IMR-90 (cell line): ENCODE results near the gene CASKIN1. TPM values are rescaled to one million over a fixed set of nuclear protein-coding genes. Genes with fewer than 3 reads are reported as not detected.

Source experiments
- ATAC-seq: fragments of 200-7000 bp; cut with Tn5 transposase; 2 replicates; pipeline ENCODE4 v1.9.1; 2020; ENCODE audit warnings: low read depth, mild to moderate bottlenecking, moderate library complexity
- BruUV-seq: library from RNA; stranded (reverse); fragments of 400-500 nt; replicated peaks from 2 replicates; lab custom pipeline; 2021; lab: Mats Ljungman, UMichigan
- CTCF ChIA-PET: fragments of 300-600 bp; formaldehyde crosslinking; extraction: SDS; loops from one replicate; lab custom pipeline; 2021; ENCODE audit warnings: antibody characterized with exemption; lab: Yijun Ruan, JAX
- POLR2A ChIA-PET: fragments of 300-600 bp; sonication (Branson Sonifier 250); formaldehyde crosslinking; loops from one replicate; lab custom pipeline; 2022; ENCODE audit warnings: antibody characterized with exemption; ENCODE audit not compliant: unreplicated experiment; lab: Charles Lee
- DNase-seq: peaks from one replicate; pipeline ENCODE4 v3.0.0; 2013
- H2AFZ ChIP-seq: replicated peaks from 2 replicates; pipeline ENCODE3; 2013; ENCODE audit warnings: low read length, mild to moderate bottlenecking; ENCODE audit not compliant: poor library complexity
- H2AK5ac ChIP-seq: 2 replicates; pipeline ENCODE4 v1.6.1; 2013; ENCODE audit warnings: low read depth, low read length, inconsistent platforms
- H2AK9ac ChIP-seq: replicated peaks from 2 replicates; pipeline ENCODE3; 2013; ENCODE audit warnings: mild to moderate bottlenecking, low read depth, low read length, moderate library complexity; ENCODE audit not compliant: poor library complexity
- H2BK120ac ChIP-seq: 2 replicates; pipeline ENCODE4 v1.6.1; 2013; ENCODE audit warnings: low read depth, low read length, inconsistent platforms
- H2BK15ac ChIP-seq: 3 replicates; pipeline ENCODE4 v1.6.1; 2013; ENCODE audit warnings: low read depth, low read length, inconsistent platforms
- H2BK20ac ChIP-seq: 2 replicates; pipeline ENCODE4 v1.6.1; 2013; ENCODE audit warnings: low read depth, mild to moderate bottlenecking, inconsistent platforms, low read length, moderate library complexity
- H2BK5ac ChIP-seq: 2 replicates; pipeline ENCODE4 v1.6.1; 2013; ENCODE audit warnings: mild to moderate bottlenecking, low read depth, low read length, inconsistent platforms; ENCODE audit not compliant: poor library complexity, severe bottlenecking
- H3K14ac ChIP-seq: replicated peaks from 2 replicates; pipeline ENCODE4 v1.6.1; 2013; ENCODE audit warnings: low read depth, low read length, inconsistent platforms
- H3K18ac ChIP-seq: 2 replicates; pipeline ENCODE4 v1.6.1; 2013; ENCODE audit warnings: low read depth, low read length, control low read depth
- H3K23ac ChIP-seq: 2 replicates; pipeline ENCODE4 v1.6.1; 2013; ENCODE audit warnings: low read depth, low read length, inconsistent platforms
- H3K27ac ChIP-seq: 2 replicates; pipeline ENCODE4 v1.5.1; 2013; ENCODE audit warnings: mild to moderate bottlenecking, control low read depth, low read length; ENCODE audit not compliant: insufficient read depth
- H3K27me3 ChIP-seq: 2 replicates; pipeline ENCODE4 v1.6.1; 2013; ENCODE audit warnings: low read length; ENCODE audit not compliant: control insufficient read depth, insufficient read depth
- H3K36me3 ChIP-seq: 2 replicates; pipeline ENCODE4 v1.6.1; 2013; ENCODE audit warnings: low read length, mixed read lengths; ENCODE audit not compliant: control insufficient read depth, insufficient read depth
- H3K4ac ChIP-seq: 2 replicates; pipeline ENCODE4 v1.6.1; 2013; ENCODE audit warnings: low read depth, low read length, inconsistent platforms
- H3K4me1 ChIP-seq: 2 replicates; pipeline ENCODE4 v1.6.1; 2013; ENCODE audit warnings: low read length, mixed read lengths; ENCODE audit not compliant: control insufficient read depth, insufficient read depth
- H3K4me2 ChIP-seq: 2 replicates; pipeline ENCODE4 v1.6.1; 2013; ENCODE audit warnings: low read depth, mild to moderate bottlenecking, control low read depth, low read length, moderate library complexity
- H3K4me3 ChIP-seq: 2 replicates; pipeline ENCODE4 v1.5.1; 2013; ENCODE audit warnings: low read depth, mild to moderate bottlenecking, control low read depth, low read length, moderate library complexity; ENCODE audit not compliant: insufficient read depth
- H3K56ac ChIP-seq: 2 replicates; pipeline ENCODE4 v1.6.1; 2013; ENCODE audit warnings: low read length, inconsistent platforms; ENCODE audit not compliant: insufficient read depth; ENCODE audit errors: extremely low read depth
- H3K79me1 ChIP-seq, 2 experiments: 2 replicates each; pipeline ENCODE4 v1.6.1; 2013; ENCODE audit warnings: low read length in 2 of 2, inconsistent platforms in 1 of 2, low read depth in 1 of 2
- H3K9ac ChIP-seq: 2 replicates; pipeline ENCODE4 v1.6.1; 2013; ENCODE audit warnings: low read depth, low read length, control low read depth
- H3K9me1 ChIP-seq: 2 replicates; pipeline ENCODE4 v1.6.1; 2013; ENCODE audit warnings: low read length, inconsistent platforms; ENCODE audit not compliant: insufficient read depth
- H3K9me3 ChIP-seq: 2 replicates; pipeline ENCODE4 v1.6.1; 2013; ENCODE audit warnings: low read length; ENCODE audit not compliant: control insufficient read depth, insufficient read depth
- H4K20me1 ChIP-seq: 2 replicates; pipeline ENCODE4 v1.6.1; 2013; ENCODE audit warnings: low read length, inconsistent platforms; ENCODE audit not compliant: insufficient read depth
- H4K5ac ChIP-seq: 2 replicates; pipeline ENCODE4 v1.6.1; 2013; ENCODE audit warnings: mild to moderate bottlenecking, low read depth, low read length, control low read depth
- H4K8ac ChIP-seq, 2 experiments: 2 replicates each; pipeline ENCODE4 v1.6.1; 2013; ENCODE audit warnings: low read depth in 2 of 2, low read length in 2 of 2, control low read depth in 1 of 2, inconsistent platforms in 1 of 2
- H4K91ac ChIP-seq: 2 replicates; pipeline ENCODE4 v1.6.1; 2013; ENCODE audit warnings: low read depth, low read length, inconsistent platforms; ENCODE audit not compliant: insufficient read depth
- BHLHE40 ChIP-seq: fragments of 150-350 bp; IDR thresholded peaks from 2 replicates; pipeline ENCODE4 v1.6.1; 2016; ENCODE audit warnings: mild to moderate bottlenecking, low read depth, low read length
- CEBPB ChIP-seq: IDR thresholded peaks from 2 replicates; pipeline ENCODE4 v1.6.1; 2012; ENCODE audit warnings: low read depth, low read length, improper control_type of control experiment
- CHD1 ChIP-seq: IDR thresholded peaks from 2 replicates; pipeline ENCODE4 v1.6.1; 2012; ENCODE audit warnings: low read depth, low read length, improper control_type of control experiment
- FOS ChIP-seq: fragments of 150-350 bp; IDR thresholded peaks from 2 replicates; pipeline ENCODE4 v1.6.1; 2016; ENCODE audit warnings: low read depth, low read length
- MAFK ChIP-seq: IDR thresholded peaks from 2 replicates; pipeline ENCODE4 v1.6.1; 2012; ENCODE audit warnings: low read depth, low read length, improper control_type of control experiment
- MAZ ChIP-seq: IDR thresholded peaks from 2 replicates; pipeline ENCODE4 v1.6.1; 2012; ENCODE audit warnings: low read depth, mild to moderate bottlenecking, low read length, improper control_type of control experiment, moderate library complexity, borderline replicate concordance
- MXI1 ChIP-seq: IDR thresholded peaks from 2 replicates; pipeline ENCODE4 v1.6.1; 2012; ENCODE audit warnings: low read depth, mild to moderate bottlenecking, low read length, moderate library complexity, borderline replicate concordance
- NFE2L2 ChIP-seq: fragments of 150-350 bp; IDR thresholded peaks from 2 replicates; pipeline ENCODE4 v1.6.1; 2016; ENCODE audit warnings: low read depth, mild to moderate bottlenecking, low read length
- POLR2A ChIP-seq: IDR thresholded peaks from 2 replicates; pipeline ENCODE4 v1.6.1; 2012; ENCODE audit warnings: mild to moderate bottlenecking, low read depth, low read length
- RAD21 ChIP-seq: IDR thresholded peaks from 2 replicates; pipeline ENCODE4 v1.6.1; 2012; ENCODE audit warnings: low read length, improper control_type of control experiment
- RCOR1 ChIP-seq: IDR thresholded peaks from 2 replicates; pipeline ENCODE4 v1.6.1; 2012; ENCODE audit warnings: mild to moderate bottlenecking, low read length, improper control_type of control experiment; ENCODE audit not compliant: insufficient replicate concordance
- RFX5 ChIP-seq: IDR thresholded peaks from 2 replicates; pipeline ENCODE4 v1.8.0; 2012; ENCODE audit warnings: low read depth, mild to moderate bottlenecking, low read length, moderate library complexity
- SMC3 ChIP-seq: fragments of 150-350 bp; IDR thresholded peaks from 2 replicates; pipeline ENCODE4 v1.6.1; 2016; ENCODE audit warnings: low read depth, mild to moderate bottlenecking, antibody characterized with exemption, low read length, moderate library complexity
- WGBS, 2 experiments: methylation state at CpG; one replicate each; pipeline versions ENCODE4 v1.1.5 to v1.1.7; 2013; ENCODE audit warnings: missing lambda C conversion rate in 2 of 2; ENCODE audit not compliant: insufficient read length in 1 of 2; ENCODE audit errors: extremely low coverage in 2 of 2; 5-methylcytosine and 5-hydroxymethylcytosine counted together
- dilution Hi-C: fragments of 300-500 bp; cut with HindIII; formaldehyde crosslinking; loops from one replicate; pipeline ENCODE4 v1.14.3; 2018; ENCODE audit warnings: low sequenced_read_pairs; ENCODE audit not compliant: unreplicated experiment
- in situ Hi-C: fragments of 300-500 bp; cut with MboI; formaldehyde crosslinking; loops from 3 replicates; pipeline ENCODE4 v1.14.3; 2019; ENCODE audit warnings: low sequenced_read_pairs, inconsistent platforms, mixed read lengths
- intact Hi-C: fragments of 100-400 bp; cut with micrococcal nuclease; formaldehyde crosslinking; loops from 2 replicates; pipeline ENCODE4 v1.10.0; 2022
- polyA plus RNA-seq, 3 experiments: library from polyadenylated mRNA; depleted of rRNA; stranded (reverse); fragments of >200 nt; gene quantifications; 2 replicates each; pipeline ENCODE4 v1.2.3, GENCODE V29; 2012; ENCODE audit warnings: low replicate concordance in 1 of 3
- total RNA-seq: library from RNA; depleted of rRNA; stranded (reverse); fragments of >200 nt; gene quantifications from 2 replicates; pipeline ENCODE4 v1.2.3, GENCODE V29; 2012
- TF ChIP-seq, protein P1 (sequence below): fragments of 150-350 bp; IDR thresholded peaks from 2 replicates; pipeline ENCODE4 v1.6.1; 2016; ENCODE audit warnings: low read depth, mild to moderate bottlenecking, low read length, moderate library complexity, borderline replicate concordance
- TF ChIP-seq, protein P2 (sequence below): conservative IDR thresholded peaks from 2 replicates; pipeline ENCODE4 v1.5.1; 2012; ENCODE audit warnings: mild to moderate bottlenecking, low read depth, low read length, improper control_type of control experiment
- TF ChIP-seq, protein P3 (sequence below): fragments of 150-350 bp; IDR thresholded peaks from 2 replicates; pipeline ENCODE4 v1.6.1; 2017; ENCODE audit warnings: mild to moderate bottlenecking, antibody characterized with exemption, low read length, low read depth

Gene CASKIN1
- total and polyA plus RNA-seq, 2 of the 4 experiments (the other 2 are of a cell fraction): 0.05 TPM; not detected in 1

DNA sequence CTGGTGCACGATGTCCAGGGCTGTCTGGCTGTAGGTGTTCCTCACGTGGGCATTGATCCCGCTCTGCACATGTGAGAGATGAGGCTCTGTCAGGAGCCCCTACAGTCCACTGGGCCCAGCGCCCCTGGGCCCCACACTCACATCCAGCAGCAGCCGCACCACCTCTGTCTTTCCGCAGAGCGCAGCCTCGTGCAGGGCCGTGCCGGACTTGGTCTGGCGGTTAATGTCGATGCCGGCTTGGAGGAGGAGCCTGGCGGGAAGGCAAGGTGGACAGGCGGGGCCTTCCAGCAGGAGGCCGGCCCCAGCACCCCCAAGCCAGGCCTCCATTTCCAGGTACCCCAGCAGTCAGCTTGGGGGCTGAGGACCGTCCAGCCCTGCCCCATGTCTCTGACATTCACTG lies 9.2 kb downstream of the CASKIN1 start:
- no peak overlapping the region for H3K14ac ChIP-seq
- no peak overlapping the region for H3K4me2 ChIP-seq
- no peaks in the 10 kb centered on the region for H3K9me3 ChIP-seq
- no peak overlapping the region for H4K5ac ChIP-seq
- no peaks in the 10 kb centered on the region for H3K79me1 ChIP-seq
- peaks cover 3% of the 10 kb centered on the region; the same call in 1 of the 2 replicates for H3K9me1 ChIP-seq
- no peak overlapping the region for H3K4ac ChIP-seq
- no peak overlapping the region for H2BK20ac ChIP-seq
- no peak overlapping the region for H4K91ac ChIP-seq
- no peak overlapping the region for H2BK15ac ChIP-seq
- peaks cover 4% of the 10 kb centered on the region; the same call in 1 of the 2 replicates for H4K20me1 ChIP-seq
- ChIA-PET POLR2A (no interaction called here), CTCF (no interaction called here)
- no peak for TF ChIP-seq CEBPB
- TF ChIP-seq RCOR1: no peak
- TF ChIP-seq, protein P1, sequence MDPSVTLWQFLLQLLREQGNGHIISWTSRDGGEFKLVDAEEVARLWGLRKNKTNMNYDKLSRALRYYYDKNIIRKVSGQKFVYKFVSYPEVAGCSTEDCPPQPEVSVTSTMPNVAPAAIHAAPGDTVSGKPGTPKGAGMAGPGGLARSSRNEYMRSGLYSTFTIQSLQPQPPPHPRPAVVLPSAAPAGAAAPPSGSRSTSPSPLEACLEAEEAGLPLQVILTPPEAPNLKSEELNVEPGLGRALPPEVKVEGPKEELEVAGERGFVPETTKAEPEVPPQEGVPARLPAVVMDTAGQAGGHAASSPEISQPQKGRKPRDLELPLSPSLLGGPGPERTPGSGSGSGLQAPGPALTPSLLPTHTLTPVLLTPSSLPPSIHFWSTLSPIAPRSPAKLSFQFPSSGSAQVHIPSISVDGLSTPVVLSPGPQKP: no peak
- no peak for TF ChIP-seq FOS
- TF ChIP-seq MXI1: no peak
- TF ChIP-seq RFX5: no peak
- TF ChIP-seq BHLHE40: no peak
- TF ChIP-seq, protein P2, sequence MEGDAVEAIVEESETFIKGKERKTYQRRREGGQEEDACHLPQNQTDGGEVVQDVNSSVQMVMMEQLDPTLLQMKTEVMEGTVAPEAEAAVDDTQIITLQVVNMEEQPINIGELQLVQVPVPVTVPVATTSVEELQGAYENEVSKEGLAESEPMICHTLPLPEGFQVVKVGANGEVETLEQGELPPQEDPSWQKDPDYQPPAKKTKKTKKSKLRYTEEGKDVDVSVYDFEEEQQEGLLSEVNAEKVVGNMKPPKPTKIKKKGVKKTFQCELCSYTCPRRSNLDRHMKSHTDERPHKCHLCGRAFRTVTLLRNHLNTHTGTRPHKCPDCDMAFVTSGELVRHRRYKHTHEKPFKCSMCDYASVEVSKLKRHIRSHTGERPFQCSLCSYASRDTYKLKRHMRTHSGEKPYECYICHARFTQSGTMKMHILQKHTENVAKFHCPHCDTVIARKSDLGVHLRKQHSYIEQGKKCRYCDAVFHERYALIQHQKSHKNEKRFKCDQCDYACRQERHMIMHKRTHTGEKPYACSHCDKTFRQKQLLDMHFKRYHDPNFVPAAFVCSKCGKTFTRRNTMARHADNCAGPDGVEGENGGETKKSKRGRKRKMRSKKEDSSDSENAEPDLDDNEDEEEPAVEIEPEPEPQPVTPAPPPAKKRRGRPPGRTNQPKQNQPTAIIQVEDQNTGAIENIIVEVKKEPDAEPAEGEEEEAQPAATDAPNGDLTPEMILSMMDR: no peak
- no peak for TF ChIP-seq SMC3
- TF ChIP-seq, protein P3, sequence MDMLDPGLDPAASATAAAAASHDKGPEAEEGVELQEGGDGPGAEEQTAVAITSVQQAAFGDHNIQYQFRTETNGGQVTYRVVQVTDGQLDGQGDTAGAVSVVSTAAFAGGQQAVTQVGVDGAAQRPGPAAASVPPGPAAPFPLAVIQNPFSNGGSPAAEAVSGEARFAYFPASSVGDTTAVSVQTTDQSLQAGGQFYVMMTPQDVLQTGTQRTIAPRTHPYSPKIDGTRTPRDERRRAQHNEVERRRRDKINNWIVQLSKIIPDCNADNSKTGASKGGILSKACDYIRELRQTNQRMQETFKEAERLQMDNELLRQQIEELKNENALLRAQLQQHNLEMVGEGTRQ: no peak
- no peak for TF ChIP-seq MAFK
- no peak for TF ChIP-seq RAD21
- TF ChIP-seq POLR2A: no peak
- no peak for TF ChIP-seq CHD1
- no peak for TF ChIP-seq NFE2L2
- TF ChIP-seq MAZ: no peak
- intact Hi-C loops (no loop called here), in situ Hi-C loops (no loop called here), dilution Hi-C loops (no loop called here)
- no peaks in the 10 kb centered on the region; the same call in 1 of the 2 replicates for H3K27me3 ChIP-seq
- no peak for ATAC-seq
- H3K4me1 ChIP-seq: no peaks in the 10 kb centered on the region
- no peak overlapping the region for H4K8ac ChIP-seq
- H3K36me3 ChIP-seq: no peaks in the 10 kb centered on the region
- no peak overlapping the region for H3K9ac ChIP-seq
- no peak overlapping the region for H3K27ac ChIP-seq
- 69% methylated on average over 13 of the region's 17 CpGs; no CpG with 5 or more reads in 1 of the 2 experiments for WGBS, 2 experiments
- H3K56ac ChIP-seq: no peak overlapping the region
- H2BK5ac ChIP-seq: no peak overlapping the region
- BruUV-seq: no TSS peak
- no peak overlapping the region for H3K4me3 ChIP-seq
- H2BK120ac ChIP-seq: no peak overlapping the region
- no peak overlapping the region for H3K18ac ChIP-seq
- H2AK9ac ChIP-seq: peak overlapping the region; percentile 24
- DNase-seq: no peak
- no peak overlapping the region for H2AFZ ChIP-seq
- no peak overlapping the region for H3K23ac ChIP-seq
- no peak overlapping the region for H2AK5ac ChIP-seq
